ENCODE results near the gene P3H1. TPM values are rescaled to one million over a fixed set of nuclear protein-coding genes. Genes with fewer than 3 reads are reported as not detected.
A peak's percentile ranks its signal among the peaks of the same experiment; 100 is the strongest.
"Not testable (repeated sequence)": the region's sequence is repeated elsewhere in the genome, so short reads cannot be mapped to it uniquely, and the experiment has no call there.

Gene P3H1
- total RNA-seq, 1 donor from 2014 or later, result 24.4 TPM

- Histone ChIP-seq H3K36me3 (peaks cover 94% of the 10 kb centered on the region), H3K4me1 (peaks cover 7% of the 10 kb centered on the region), H3K9me3 (no peaks in the 10 kb centered on the region), H3K27ac (no peak overlapping the region), H3K27me3 (ENCODE audit: low read depth) (no peaks in the 10 kb centered on the region), H3K4me3 (no peak overlapping the region)
- no peak for DNase-seq
- peak; percentile 62 for TF ChIP-seq CTCF (IDR thresholded peaks at IDR 0.05)
- peak; percentile 56 to 76 for ATAC-seq
- intact Hi-C loops (cut with DNase I), result no loop called here
Measured at GRCh38 chr1:42756956-42757891, 9.6 kb downstream of the P3H1 start.

GRCh38 chr1:42753070-42753469 lies 13.8 kb downstream of the P3H1 start:
- peaks cover 87% of the 10 kb centered on the region for H3K36me3 ChIP-seq

GRCh38 chr1:42752284-42752683 lies 14.5 kb downstream of the P3H1 start:
- H3K36me3 ChIP-seq, result peaks cover 84% of the 10 kb centered on the region
- ATAC-seq, result no peak

More at GRCh38 chr1:42753070-42753469, 13.8 kb downstream of the P3H1 start:
- intact Hi-C loops (cut with DNase I), result no loop called here
- no peak overlapping the region for H3K27ac ChIP-seq
- no peak for DNase-seq
- no peak for ATAC-seq
- no peaks in the 10 kb centered on the region for H3K27me3 ChIP-seq (ENCODE audit: low read depth)
- H3K4me1 ChIP-seq, result no peaks in the 10 kb centered on the region
- H3K9me3 ChIP-seq, result no peaks in the 10 kb centered on the region
- H3K4me3 ChIP-seq, result no peak overlapping the region
- TF ChIP-seq CTCF (IDR thresholded peaks at IDR 0.05), result no peak

GRCh38 chr1:42751511-42752070 lies 15.2 kb downstream of the P3H1 start:
- H3K4me1 ChIP-seq, ATAC-seq: not testable (repeated sequence)
- peaks cover 83% of the 10 kb centered on the region for H3K36me3 ChIP-seq

More at GRCh38 chr1:42752284-42752683, 14.5 kb downstream of the P3H1 start:
- H3K4me3 ChIP-seq, result no peak overlapping the region
- intact Hi-C loops (cut with DNase I), result no loop called here
- DNase-seq, result no peak
- H3K9me3 ChIP-seq, result no peaks in the 10 kb centered on the region
- H3K27me3 ChIP-seq (ENCODE audit: low read depth), result no peaks in the 10 kb centered on the region
- no peak overlapping the region for H3K27ac ChIP-seq
- no peaks in the 10 kb centered on the region for H3K4me1 ChIP-seq
- TF ChIP-seq CTCF (IDR thresholded peaks at IDR 0.05), result no peak

GRCh38 chr1:42750041-42750440 lies 16.8 kb downstream of the P3H1 start:
- no peak overlapping the region for H3K27ac ChIP-seq
- TF ChIP-seq CTCF (IDR thresholded peaks at IDR 0.05), result no peak
- H3K4me1 ChIP-seq, result no peaks in the 10 kb centered on the region
- peaks cover 77% of the 10 kb centered on the region for H3K36me3 ChIP-seq
- intact Hi-C loops (cut with DNase I), result no loop called here
- ATAC-seq (no peak), DNase-seq (no peak)
- no peak overlapping the region for H3K4me3 ChIP-seq
- no peaks in the 10 kb centered on the region for H3K9me3 ChIP-seq
- no peaks in the 10 kb centered on the region for H3K27me3 ChIP-seq (ENCODE audit: low read depth)

More at GRCh38 chr1:42751511-42752070, 15.2 kb downstream of the P3H1 start:
- DNase-seq; intact Hi-C loops (cut with DNase I); H3K9me3 ChIP-seq; H3K27ac ChIP-seq; H3K27me3 ChIP-seq (ENCODE audit: low read depth); H3K4me3 ChIP-seq: not testable (repeated sequence)

Measured in lower lobe of right lung (tissue), 2 donors.